K562 (cell line): Measurements from ENCODE around the gene CPZ. TPM values are rescaled to one million over a fixed set of nuclear protein-coding genes. Genes with fewer than 3 reads are reported as not detected.
A peak's percentile ranks its signal among the peaks of the same experiment; 100 is the strongest.

Experiments used
- ATAC-seq: fragments of 200-7000 bp; cut with Tn5 transposase; 3 replicates; pipeline ENCODE4 v1.9.1; 2020; ENCODE audit warnings: moderate library complexity
- BruUV-seq: library from RNA; stranded (reverse); fragments of 400-500 nt; replicated peaks from 2 replicates; lab custom pipeline; 2021; lab: Mats Ljungman, UMichigan
- CTCF ChIA-PET: fragments of 300-600 bp; formaldehyde crosslinking; extraction: SDS; loops from one replicate; lab custom pipeline; 2021; ENCODE audit warnings: low intra/inter-chr PET ratio; lab: Yijun Ruan, JAX
- POLR2A ChIA-PET: fragments of 300-600, 350-650 bp; sonication (Branson Sonifier 250); formaldehyde crosslinking; extraction: SDS; loops from one replicate; lab custom pipeline; 2021; ENCODE audit warnings: antibody characterized with exemption, inconsistent platforms; lab: Yijun Ruan, JAX
- DNase-seq, 4 experiments: peaks; one replicate each; pipeline versions ENCODE4 v3.0.0 to v3.0.0-alpha.2; 2011 to 2018; ENCODE audit warnings: low spot score in 3 of 4, mixed read lengths in 3 of 4; ENCODE audit errors: extremely low read depth in 1 of 4
- FAIRE-seq: peaks from 2 replicates; lab custom pipeline; 2011; peaks lifted over from hg19 to GRCh38; lab: Jason Lieb, UNC
- H2AFZ ChIP-seq: 2 replicates; pipeline ENCODE4 v1.6.0; 2011; ENCODE audit warnings: low read depth, low read length, control low read depth, inconsistent platforms
- H3K27ac ChIP-seq: fragments of 200-600 bp; 3 replicates; pipeline ENCODE4 v1.8.0; 2011; ENCODE audit warnings: low read depth, mild to moderate bottlenecking, control low read depth, inconsistent platforms, low read length, moderate library complexity, mixed read lengths; ENCODE audit errors: extremely low read depth
- H3K27me3 ChIP-seq, 2 experiments: fragments of 300-600 bp in 1 of 2; 2 replicates in 1 of 2; 3 replicates in 1 of 2; pipeline versions ENCODE4 v1.6.0 to v1.8.0; 2011; ENCODE audit warnings: inconsistent platforms in 2 of 2, low read length in 2 of 2, mild to moderate bottlenecking in 1 of 2, mixed read lengths in 1 of 2, moderate library complexity in 1 of 2; ENCODE audit not compliant: control insufficient read depth in 2 of 2, insufficient read depth in 2 of 2
- H3K36me3 ChIP-seq: fragments of 300-600 bp; 3 replicates; pipeline ENCODE4 v1.8.0; 2011; ENCODE audit warnings: mild to moderate bottlenecking, low read length, inconsistent platforms; ENCODE audit not compliant: control insufficient read depth, insufficient read depth
- H3K4me1 ChIP-seq, 2 experiments: fragments of 200-600 bp in 1 of 2; replicated peaks in 1 of 2; 2 replicates in 1 of 2; 3 replicates in 1 of 2; pipeline versions ENCODE4 v1.5.1 to v1.8.0; 2011; ENCODE audit warnings: inconsistent platforms in 2 of 2, low read length in 2 of 2, mild to moderate bottlenecking in 1 of 2, mixed read lengths in 1 of 2, moderate library complexity in 1 of 2; ENCODE audit not compliant: control insufficient read depth in 2 of 2, insufficient read depth in 2 of 2
- H3K4me2 ChIP-seq: 2 replicates; pipeline ENCODE4 v1.6.1; 2011; ENCODE audit warnings: low read length, control low read depth, inconsistent platforms, mixed read lengths; ENCODE audit not compliant: insufficient read depth
- H3K4me3 ChIP-seq: fragments of 200-600 bp; sonication (generic), shearing (Covaris generic); 2 replicates; pipeline ENCODE4 v1.5.1; 2016; ENCODE audit warnings: control low read depth, inconsistent platforms
- H3K79me2 ChIP-seq: fragments of 200-600 bp; 3 replicates; pipeline ENCODE4 v1.8.0; 2011; ENCODE audit warnings: low read length, inconsistent platforms; ENCODE audit not compliant: control insufficient read depth, insufficient read depth
- H3K9ac ChIP-seq, 2 experiments: 2 replicates each; pipeline versions ENCODE4 v1.6.0 to v1.6.1; 2011; ENCODE audit warnings: low read depth in 2 of 2, low read length in 2 of 2, control low read depth in 1 of 2, inconsistent platforms in 1 of 2, mild to moderate bottlenecking in 1 of 2, mixed read lengths in 1 of 2; ENCODE audit not compliant: insufficient read depth in 1 of 2
- H3K9me1 ChIP-seq: one replicate; pipeline ENCODE4 v1.6.0; 2011; ENCODE audit warnings: inconsistent platforms, mild to moderate bottlenecking, low read length, moderate library complexity; ENCODE audit not compliant: control insufficient read depth, insufficient read depth
- H3K9me3 ChIP-seq: replicated peaks from 2 replicates; pipeline ENCODE4 v1.5.1; 2011; ENCODE audit warnings: low read depth, low read length, inconsistent platforms; ENCODE audit not compliant: control insufficient read depth, insufficient read depth
- H4K20me1 ChIP-seq: replicated peaks from 2 replicates; pipeline ENCODE4 v1.6.1; 2011; ENCODE audit warnings: low read length, inconsistent platforms, mixed read lengths; ENCODE audit not compliant: control insufficient read depth, insufficient read depth
- GTF2F1 ChIP-seq: IDR thresholded peaks from 2 replicates; pipeline ENCODE4 v1.6.1; 2011; ENCODE audit warnings: low read depth, low read length, improper control_type of control experiment
- HMGN3 ChIP-seq: IDR thresholded peaks from 2 replicates; pipeline ENCODE4 v1.6.1; 2011; ENCODE audit warnings: borderline replicate concordance, low read depth, mild to moderate bottlenecking, mixed read lengths, low read length; ENCODE audit not compliant: insufficient read length; ENCODE audit errors: extremely low read depth
- MCM7 ChIP-seq, 2 experiments: fragments of 450-650 bp; IDR thresholded peaks; 2 replicates each; pipeline ENCODE4 v1.6.1; 2016 to 2018
- RB1 ChIP-seq: fragments of 450-650 bp; IDR thresholded peaks from 2 replicates; pipeline ENCODE4 v1.6.1; 2017; ENCODE audit warnings: low read depth, mild to moderate bottlenecking
- ZFPM2 ChIP-seq: fragments of 250-450 bp; sonication (Bioruptor Pico); IDR thresholded peaks from 2 replicates; pipeline ENCODE4 v1.5.1; 2022; ENCODE audit warnings: mild to moderate bottlenecking
- ZHX1 ChIP-seq: fragments of 150-350 bp; conservative IDR thresholded peaks from 2 replicates; pipeline ENCODE4 v1.6.1; 2014; ENCODE audit warnings: low read length
- ZNF512 ChIP-seq: IDR thresholded peaks from 2 replicates; pipeline ENCODE4 v1.6.1; 2016; ENCODE audit warnings: missing genetic modification characterization, missing compliant biosample characterization
- WGBS: fragments of 100-300 bp; shearing (Covaris generic); methylation state at CpG from one replicate; pipeline ENCODE4 v1.1.6; 2016; ENCODE audit warnings: low coverage, mixed read lengths; ENCODE audit not compliant: insufficient coverage; ENCODE audit errors: missing lambda C conversion rate; 5-methylcytosine and 5-hydroxymethylcytosine counted together
- in situ Hi-C: fragments of 300-500 bp; cut with MboI; formaldehyde crosslinking; loops from 4 replicates; pipeline ENCODE4 v1.15.0; 2018; ENCODE audit warnings: inconsistent platforms, mixed read lengths
- intact Hi-C: fragments of 100-400 bp; cut with micrococcal nuclease; formaldehyde crosslinking; loops from 2 replicates; pipeline ENCODE4 v1.14.2; 2022
- polyA plus RNA-seq, 8 experiments: library from polyadenylated mRNA; depleted of rRNA in 4 of 8; stranded (reverse) in 5 of 8; unstranded in 3 of 8; fragments of >200 nt; fragmentation: Nextera tagmentation in 2 of 8; fragmentation: Illumina TruSeq in 1 of 8; extraction: Ambion mirVana in 2 of 8; extraction: Trizol in 1 of 8; gene quantifications; 2 replicates each; pipeline versions ENCODE4 v1.2.1 to v1.2.3, GENCODE V29; 2011 to 2014; ENCODE audit warnings: inconsistent platforms in 1 of 8, missing spikeins in 1 of 8
- total RNA-seq, 7 experiments: library from RNA; depleted of rRNA in 6 of 7; stranded (reverse); fragments of >200 nt in 6 of 7; fragmentation: Illumina TruSeq in 2 of 7; extraction: Trizol in 2 of 7; gene quantifications; 2 replicates each; pipeline versions ENCODE4 v1.2.1 to v1.2.3, GENCODE V29; 2011 to 2021; ENCODE audit warnings: low replicate concordance in 1 of 7
- TF ChIP-seq, protein P1 (sequence below), 2 experiments: IDR thresholded peaks; 2 replicates each; pipeline ENCODE4 v1.6.1; 2012; ENCODE audit warnings: improper control_type of control experiment in 2 of 2, low read depth in 2 of 2, low read length in 2 of 2, borderline replicate concordance in 1 of 2

The CPZ gene
- total and polyA plus RNA-seq, 9 of the 15 experiments (the other 6 are each of a cell fraction or from before 2014, with no cell fraction given), result 0.06 to 2.2 (median 1.2) TPM; not detected in 1

DNA sequence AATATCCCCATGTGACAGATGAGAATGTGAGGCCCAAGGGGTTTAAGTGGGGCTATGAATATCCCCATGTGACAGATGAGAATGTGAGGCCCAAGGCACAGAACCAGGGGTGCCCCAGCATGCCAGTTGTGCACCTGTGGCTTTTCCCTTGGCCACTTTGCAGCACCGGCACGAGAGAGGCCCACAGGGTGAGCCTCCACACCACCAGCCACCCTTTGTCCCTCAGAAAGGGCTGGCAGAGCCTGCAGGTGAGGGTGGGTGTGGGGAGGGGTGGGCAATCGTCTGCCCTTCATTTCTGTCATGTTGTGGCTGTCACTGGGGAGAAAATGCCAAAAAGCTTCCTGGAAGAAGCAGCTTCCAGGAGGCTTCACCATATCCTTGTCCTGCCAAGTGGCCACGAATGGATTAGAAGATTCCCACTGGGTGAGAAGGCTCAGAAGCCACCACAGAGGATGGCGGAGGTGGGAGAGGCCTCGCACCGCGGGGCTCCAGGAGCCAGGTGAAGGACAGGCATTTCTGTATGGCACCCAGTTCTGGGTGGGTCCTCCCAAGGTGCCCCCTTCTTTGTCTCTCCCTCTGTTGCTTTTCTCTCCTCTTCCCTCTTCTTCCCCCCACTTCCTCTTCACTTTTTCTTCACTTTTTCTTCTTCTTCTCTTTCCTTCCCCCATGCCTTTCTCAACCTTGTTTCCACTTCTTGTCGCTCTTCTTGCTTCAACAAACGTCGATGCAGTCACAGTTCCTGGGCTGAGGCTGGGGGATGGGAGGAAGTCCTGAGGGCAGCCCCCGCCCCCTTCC, 12.8 kb upstream of the CPZ start:
- Histone ChIP-seq H2AFZ (no peak overlapping the region), H3K9me3 (no peaks in the 10 kb centered on the region), H3K27ac (no peak overlapping the region), H3K9me1 (no peaks in the 10 kb centered on the region), H3K9ac (no peak overlapping the region), H3K27me3 (peaks cover 3 to 41% of the 10 kb centered on the region in 2 experiments; a peak in 3 of 5 replicates), H4K20me1 (no peaks in the 10 kb centered on the region; the same call in 1 of the 2 replicates), H3K79me2 (no peaks in the 10 kb centered on the region), H3K36me3 (no peaks in the 10 kb centered on the region), H3K4me3 (no peak overlapping the region), H3K4me1 (peaks cover 0 to 12% of the 10 kb centered on the region in 2 experiments; a peak in 2 of 5 replicates), H3K4me2 (no peak overlapping the region)
- under 1% methylated on average over 8 of the region's 12 CpGs for WGBS
- in situ Hi-C loops, result no loop called here
- CTCF ChIA-PET, result no interaction called here
- FAIRE-seq (no peak), DNase-seq (no peak), ATAC-seq (no peak)
- TF ChIP-seq MCM7 (IDR thresholded peaks at IDR 0.05) (no peak), ZNF512 (peak; percentile 68), HMGN3 (no peak), ZHX1 (no peak), ZFPM2 (CRISPR knock-in tag) (no peak), GTF2F1 (no peak), RB1 (no peak)
- TF ChIP-seq, protein P1, sequence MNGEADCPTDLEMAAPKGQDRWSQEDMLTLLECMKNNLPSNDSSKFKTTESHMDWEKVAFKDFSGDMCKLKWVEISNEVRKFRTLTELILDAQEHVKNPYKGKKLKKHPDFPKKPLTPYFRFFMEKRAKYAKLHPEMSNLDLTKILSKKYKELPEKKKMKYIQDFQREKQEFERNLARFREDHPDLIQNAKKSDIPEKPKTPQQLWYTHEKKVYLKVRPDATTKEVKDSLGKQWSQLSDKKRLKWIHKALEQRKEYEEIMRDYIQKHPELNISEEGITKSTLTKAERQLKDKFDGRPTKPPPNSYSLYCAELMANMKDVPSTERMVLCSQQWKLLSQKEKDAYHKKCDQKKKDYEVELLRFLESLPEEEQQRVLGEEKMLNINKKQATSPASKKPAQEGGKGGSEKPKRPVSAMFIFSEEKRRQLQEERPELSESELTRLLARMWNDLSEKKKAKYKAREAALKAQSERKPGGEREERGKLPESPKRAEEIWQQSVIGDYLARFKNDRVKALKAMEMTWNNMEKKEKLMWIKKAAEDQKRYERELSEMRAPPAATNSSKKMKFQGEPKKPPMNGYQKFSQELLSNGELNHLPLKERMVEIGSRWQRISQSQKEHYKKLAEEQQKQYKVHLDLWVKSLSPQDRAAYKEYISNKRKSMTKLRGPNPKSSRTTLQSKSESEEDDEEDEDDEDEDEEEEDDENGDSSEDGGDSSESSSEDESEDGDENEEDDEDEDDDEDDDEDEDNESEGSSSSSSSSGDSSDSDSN (IDR thresholded peaks at IDR 0.05; ENCODE audit: borderline replicate concordance in 1 of 2, low read depth in 2 of 2, low read length in 2 of 2), result no peak
- BruUV-seq, result no TSS peak
- POLR2A ChIA-PET, result interaction anchor here (0.8 kb wide), 1 partner anchor 19 kb away, joined by 3 read pairs; no protein-coding TSS in a partner anchor
- intact Hi-C loops, result no loop called here
